HCT116 (cell line): ENCODE data around the gene TAS2R41. TPM values are rescaled to one million over a fixed set of nuclear protein-coding genes. Genes with fewer than 3 reads are reported as not detected.

ENCODE experiments used
- ATAC-seq: fragments of 200-7000 bp; cut with Tn5 transposase; 2 replicates; pipeline ENCODE4 v1.9.1; 2020; ENCODE audit warnings: mild to moderate bottlenecking, moderate library complexity
- BruUV-seq: library from RNA; stranded (reverse); fragments of 400-500 nt; replicated peaks from 2 replicates; lab custom pipeline; 2021; lab: Mats Ljungman, UMichigan
- CTCF ChIA-PET: fragments of 300-600 bp; sonication (Branson Sonifier 250); formaldehyde crosslinking; loops from one replicate; lab custom pipeline; 2021; ENCODE audit warnings: antibody characterized with exemption; lab: Charles Lee
- POLR2A ChIA-PET: fragments of 300-600, 350-600 bp; sonication (Branson Sonifier 250); formaldehyde crosslinking; loops from one replicate; lab custom pipeline; 2021; ENCODE audit warnings: antibody characterized with exemption; lab: Charles Lee
- RAD21 ChIA-PET, 2 experiments: fragments of 300-600 bp; sonication (Branson Sonifier 250); formaldehyde crosslinking; loops; one replicate each; lab custom pipeline; 2023; ENCODE audit warnings: low total read pairs in 2 of 2; ENCODE audit not compliant: uncharacterized antibody in 2 of 2, unreplicated experiment in 2 of 2, low non-redundant PET in 1 of 2; lab: Charles Lee
- DNase-seq: peaks from one replicate; pipeline ENCODE4 v3.0.0-alpha.2; 2010; ENCODE audit warnings: low read depth, low spot score
- H2AFZ ChIP-seq: fragments of 200-600 bp; shearing (Covaris generic), sonication (generic); 2 replicates; pipeline ENCODE4 v1.6.1; 2017; ENCODE audit warnings: low read depth, mixed run types, mixed read lengths, antibody characterized with exemption, low read length; ENCODE audit not compliant: poor library complexity, severe bottlenecking
- H3K27ac ChIP-seq: 2 replicates; pipeline ENCODE4 v1.5.1; 2012; ENCODE audit warnings: low read depth, low read length
- H3K27me3 ChIP-seq: fragments of 200-600 bp; sonication (generic); 2 replicates; pipeline ENCODE4 v1.6.1; 2016; ENCODE audit warnings: mixed run types, low read length, mixed read lengths; ENCODE audit not compliant: insufficient read depth
- H3K36me3 ChIP-seq, 2 experiments: fragments of 200-500 bp in 1 of 2; fragments of 200-600 bp in 1 of 2; sonication (Bioruptor generic) in 1 of 2; sonication (generic) in 1 of 2; 2 replicates each; pipeline versions ENCODE4 v1.5.1 to v1.6.1; 2014 to 2016; ENCODE audit warnings: low read length in 2 of 2, inconsistent platforms in 1 of 2, mixed read lengths in 1 of 2, mixed run types in 1 of 2; ENCODE audit not compliant: insufficient read depth in 2 of 2, control insufficient read depth in 1 of 2
- H3K4me1 ChIP-seq, 2 experiments: fragments of 200-600 bp in 1 of 2; sonication (generic) in 1 of 2; 2 replicates each; pipeline versions ENCODE4 v1.5.1 to v1.6.1; 2012 to 2017; ENCODE audit warnings: low read length in 2 of 2, inconsistent platforms in 1 of 2, mild to moderate bottlenecking in 1 of 2, mixed read lengths in 1 of 2, mixed run types in 1 of 2, moderate library complexity in 1 of 2; ENCODE audit not compliant: insufficient read depth in 2 of 2, control insufficient read depth in 1 of 2
- H3K4me2 ChIP-seq: fragments of 200-600 bp; sonication (generic); 2 replicates; pipeline ENCODE4 v1.6.1; 2017; ENCODE audit warnings: mixed run types, low read length, mixed read lengths
- H3K4me3 ChIP-seq, 2 experiments: fragments of 200-600 bp in 1 of 2; sonication (generic) in 1 of 2; replicated peaks in 1 of 2; 2 replicates each; pipeline ENCODE4 v1.5.1; 2011 to 2016; ENCODE audit warnings: low read length in 2 of 2, control low read depth in 1 of 2, low read depth in 1 of 2, mild to moderate bottlenecking in 1 of 2, mixed read lengths in 1 of 2, mixed run types in 1 of 2
- H3K79me2 ChIP-seq: fragments of 200-600 bp; sonication (generic); 2 replicates; pipeline ENCODE4 v1.6.1; 2017; ENCODE audit warnings: mild to moderate bottlenecking, mixed run types, low read length, moderate library complexity, mixed read lengths; ENCODE audit not compliant: insufficient read depth
- H3K9ac ChIP-seq: fragments of 200-600 bp; sonication (generic); 2 replicates; pipeline ENCODE4 v1.6.1; 2016; ENCODE audit warnings: low read length, mixed read lengths
- H3K9me2 ChIP-seq: fragments of 200-600 bp; sonication (generic), shearing (Covaris generic); 2 replicates; pipeline ENCODE4 v1.6.1; 2017; ENCODE audit warnings: mixed run types, mild to moderate bottlenecking, moderate library complexity; ENCODE audit not compliant: insufficient read depth
- H3K9me3 ChIP-seq, 2 experiments: fragments of 200-500 bp in 1 of 2; fragments of 200-600 bp in 1 of 2; sonication (Bioruptor generic) in 1 of 2; sonication (generic) in 1 of 2; 2 replicates each; pipeline ENCODE4 v1.6.1; 2014 to 2017; ENCODE audit warnings: low read length in 2 of 2, mixed read lengths in 2 of 2, inconsistent platforms in 1 of 2, low read depth in 1 of 2, mild to moderate bottlenecking in 1 of 2, mixed run types in 1 of 2, moderate library complexity in 1 of 2; ENCODE audit not compliant: control insufficient read depth in 1 of 2, insufficient read depth in 1 of 2
- H4K20me1 ChIP-seq: fragments of 200-600 bp; sonication (generic), shearing (Covaris generic); 2 replicates; pipeline ENCODE4 v1.6.1; 2017; ENCODE audit warnings: mixed run types, mild to moderate bottlenecking, moderate library complexity; ENCODE audit not compliant: insufficient read depth
- ATF3 ChIP-seq: IDR thresholded peaks from 2 replicates; pipeline ENCODE4 v1.6.1; 2012
- EGR1 ChIP-seq: IDR thresholded peaks from 2 replicates; pipeline ENCODE4 v1.6.1; 2012; ENCODE audit warnings: low read depth
- ELF1 ChIP-seq: IDR thresholded peaks from 2 replicates; pipeline ENCODE4 v1.6.1; 2012; ENCODE audit warnings: low read depth, borderline replicate concordance
- EZH2phosphoT487 ChIP-seq: fragments of 200-600 bp; IDR thresholded peaks from 2 replicates; pipeline ENCODE4 v1.6.1; 2018; ENCODE audit warnings: antibody characterized with exemption, borderline replicate concordance
- MAX ChIP-seq: IDR thresholded peaks from 2 replicates; pipeline ENCODE4 v1.6.1; 2012
- POLR2A ChIP-seq: IDR thresholded peaks from 2 replicates; pipeline ENCODE4 v1.7.0; 2011; ENCODE audit warnings: borderline replicate concordance; ENCODE audit not compliant: insufficient read depth, insufficient read length; ENCODE audit errors: extremely low read depth
- REST ChIP-seq: IDR thresholded peaks from 2 replicates; pipeline ENCODE4 v1.6.1; 2012; ENCODE audit warnings: low read depth
- SIN3A ChIP-seq: IDR thresholded peaks from 2 replicates; pipeline ENCODE4 v1.6.1; 2012; ENCODE audit warnings: low read depth
- YY1 ChIP-seq: IDR thresholded peaks from 2 replicates; pipeline ENCODE4 v1.6.1; 2011; ENCODE audit warnings: low read length, low read depth, moderate library complexity, mild to moderate bottlenecking; ENCODE audit not compliant: insufficient replicate concordance; ENCODE audit errors: extremely low read depth
- ZBTB33 ChIP-seq: IDR thresholded peaks from 2 replicates; pipeline ENCODE4 v1.6.1; 2011; ENCODE audit warnings: mild to moderate bottlenecking, low read length, moderate library complexity; ENCODE audit not compliant: insufficient replicate concordance; ENCODE audit errors: extremely low read depth
- ZFX ChIP-seq: fragments of 450-650 bp; IDR thresholded peaks from 2 replicates; pipeline ENCODE4 v1.6.1; 2017
- ZNF274 ChIP-seq: fragments of 200-500 bp; sonication (Bioruptor generic); IDR thresholded peaks from 2 replicates; pipeline ENCODE4 v1.6.1; 2014; ENCODE audit warnings: mild to moderate bottlenecking, low read depth, low read length, inconsistent platforms
- intact Hi-C: fragments of 100-400 bp; cut with micrococcal nuclease; formaldehyde crosslinking; loops from 2 replicates; pipeline ENCODE4 v1.10.0; 2022
- total RNA-seq: library from RNA; stranded (reverse); gene quantifications from one replicate; pipeline ENCODE4 v1.2.1, GENCODE V29; 2021; ENCODE audit not compliant: unreplicated experiment

TAS2R41 gene
- total RNA-seq, 1 experiment from 2014 or later: not detected

- CTCF ChIA-PET: no interaction called here
- no TSS peak for BruUV-seq
- POLR2A ChIA-PET: no interaction called here
- RAD21 ChIA-PET: no interaction called here
- no peak for DNase-seq
- H3K9me2 ChIP-seq: no peaks in the 10 kb centered on the region
- intact Hi-C loops: no loop called here
- H3K36me3 ChIP-seq: no peaks in the 10 kb centered on the region
- H3K27me3 ChIP-seq: no peaks in the 10 kb centered on the region
- H3K4me2 ChIP-seq: no peak overlapping the region
- H3K27ac ChIP-seq: no peak overlapping the region
- no peak for ATAC-seq
- H3K79me2 ChIP-seq: no peaks in the 10 kb centered on the region
- H2AFZ ChIP-seq: no peak overlapping the region
- TF ChIP-seq ZBTB33 (no peak), EZH2phosphoT487 (no peak), SIN3A (no peak), REST (no peak), ZFX (no peak), ATF3 (no peak), POLR2A (no peak), ELF1 (no peak), MAX (no peak), ZNF274 (no peak), EGR1 (no peak), YY1 (no peak)
- TF ChIP-seq, all 23 proteins: peak for 0
- no peak overlapping the region for H3K4me3 ChIP-seq
- no peaks in the 10 kb centered on the region for H4K20me1 ChIP-seq
- H3K9ac ChIP-seq: no peak overlapping the region
- no peaks in the 10 kb centered on the region for H3K9me3 ChIP-seq
- no peaks in the 10 kb centered on the region for H3K4me1 ChIP-seq
These were observed 26.6 kb upstream of the TAS2R41 start for GRCh38 chr7:143451122-143451521.
